PFSK-1 (cell line): ENCODE data around the gene ADGRL4.

Experiments
- FOXP2 ChIP-seq: optimal IDR thresholded peaks from 2 replicates; pipeline ENCODE3; 2011; ENCODE audit warnings: borderline replicate concordance, control low read depth, inconsistent platforms; ENCODE audit not compliant: insufficient read depth; ENCODE audit errors: extremely low read length, extremely low read depth
- POLR2AphosphoS5 ChIP-seq: IDR thresholded peaks from 2 replicates; pipeline ENCODE4 v1.6.1; 2012; ENCODE audit warnings: low read depth, mild to moderate bottlenecking, control low read depth, low read length, moderate library complexity
- SIN3A ChIP-seq: IDR thresholded peaks from 2 replicates; pipeline ENCODE4 v1.6.1; 2012; ENCODE audit warnings: mild to moderate bottlenecking, low read length, moderate library complexity, borderline replicate concordance; ENCODE audit not compliant: insufficient read depth
- TAF1 ChIP-seq: IDR thresholded peaks from 2 replicates; pipeline ENCODE4 v1.6.1; 2012; ENCODE audit warnings: low read length, control low read depth, borderline replicate concordance; ENCODE audit not compliant: insufficient read depth
- TF ChIP-seq, protein P1 (sequence below), 2 experiments: IDR thresholded peaks; 2 replicates each; pipeline versions ENCODE4 v1.6.1 to v1.8.0; 2011 to 2012; ENCODE audit warnings: low read depth in 2 of 2, low read length in 2 of 2, control low read depth in 1 of 2, inconsistent platforms in 1 of 2, mild to moderate bottlenecking in 1 of 2, moderate library complexity in 1 of 2; ENCODE audit not compliant: insufficient read depth in 1 of 2

The ADGRL4 gene

GRCh38 chr1:79042539-79042938 lies 36.0 kb upstream of the ADGRL4 start:
- no peak for TF ChIP-seq TAF1
- TF ChIP-seq SIN3A = no peak
- TF ChIP-seq, protein P1, sequence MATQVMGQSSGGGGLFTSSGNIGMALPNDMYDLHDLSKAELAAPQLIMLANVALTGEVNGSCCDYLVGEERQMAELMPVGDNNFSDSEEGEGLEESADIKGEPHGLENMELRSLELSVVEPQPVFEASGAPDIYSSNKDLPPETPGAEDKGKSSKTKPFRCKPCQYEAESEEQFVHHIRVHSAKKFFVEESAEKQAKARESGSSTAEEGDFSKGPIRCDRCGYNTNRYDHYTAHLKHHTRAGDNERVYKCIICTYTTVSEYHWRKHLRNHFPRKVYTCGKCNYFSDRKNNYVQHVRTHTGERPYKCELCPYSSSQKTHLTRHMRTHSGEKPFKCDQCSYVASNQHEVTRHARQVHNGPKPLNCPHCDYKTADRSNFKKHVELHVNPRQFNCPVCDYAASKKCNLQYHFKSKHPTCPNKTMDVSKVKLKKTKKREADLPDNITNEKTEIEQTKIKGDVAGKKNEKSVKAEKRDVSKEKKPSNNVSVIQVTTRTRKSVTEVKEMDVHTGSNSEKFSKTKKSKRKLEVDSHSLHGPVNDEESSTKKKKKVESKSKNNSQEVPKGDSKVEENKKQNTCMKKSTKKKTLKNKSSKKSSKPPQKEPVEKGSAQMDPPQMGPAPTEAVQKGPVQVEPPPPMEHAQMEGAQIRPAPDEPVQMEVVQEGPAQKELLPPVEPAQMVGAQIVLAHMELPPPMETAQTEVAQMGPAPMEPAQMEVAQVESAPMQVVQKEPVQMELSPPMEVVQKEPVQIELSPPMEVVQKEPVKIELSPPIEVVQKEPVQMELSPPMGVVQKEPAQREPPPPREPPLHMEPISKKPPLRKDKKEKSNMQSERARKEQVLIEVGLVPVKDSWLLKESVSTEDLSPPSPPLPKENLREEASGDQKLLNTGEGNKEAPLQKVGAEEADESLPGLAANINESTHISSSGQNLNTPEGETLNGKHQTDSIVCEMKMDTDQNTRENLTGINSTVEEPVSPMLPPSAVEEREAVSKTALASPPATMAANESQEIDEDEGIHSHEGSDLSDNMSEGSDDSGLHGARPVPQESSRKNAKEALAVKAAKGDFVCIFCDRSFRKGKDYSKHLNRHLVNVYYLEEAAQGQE (IDR thresholded peaks at IDR 0.05; ENCODE audit: insufficient read depth in 1 of 2, low read depth in 2 of 2, low read length in 2 of 2) = no peak

DNA sequence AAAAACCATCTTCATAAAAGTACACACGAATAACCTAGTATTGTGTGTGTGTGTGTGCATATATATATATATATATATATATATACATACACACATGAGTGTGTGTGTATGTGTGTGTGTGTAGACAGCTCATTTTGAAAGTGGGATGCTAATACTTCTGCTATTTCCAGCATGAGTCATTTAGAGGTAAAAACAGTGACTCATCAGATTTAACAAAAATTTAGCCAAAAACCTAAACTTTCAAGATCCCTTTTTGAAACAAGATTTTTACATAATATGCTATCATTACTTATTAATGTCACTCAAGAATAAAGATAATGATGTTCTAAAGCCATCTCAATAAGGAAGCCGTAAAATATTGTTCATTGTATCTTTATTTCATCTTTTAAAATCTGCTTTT lies 35.6 kb upstream of the ADGRL4 start:
- TF ChIP-seq SIN3A (no peak), FOXP2 (no peak)

- TF ChIP-seq FOXP2 = no peak
These were observed 35.1 kb upstream of the ADGRL4 start for GRCh38 chr1:79041666-79042065.

DNA sequence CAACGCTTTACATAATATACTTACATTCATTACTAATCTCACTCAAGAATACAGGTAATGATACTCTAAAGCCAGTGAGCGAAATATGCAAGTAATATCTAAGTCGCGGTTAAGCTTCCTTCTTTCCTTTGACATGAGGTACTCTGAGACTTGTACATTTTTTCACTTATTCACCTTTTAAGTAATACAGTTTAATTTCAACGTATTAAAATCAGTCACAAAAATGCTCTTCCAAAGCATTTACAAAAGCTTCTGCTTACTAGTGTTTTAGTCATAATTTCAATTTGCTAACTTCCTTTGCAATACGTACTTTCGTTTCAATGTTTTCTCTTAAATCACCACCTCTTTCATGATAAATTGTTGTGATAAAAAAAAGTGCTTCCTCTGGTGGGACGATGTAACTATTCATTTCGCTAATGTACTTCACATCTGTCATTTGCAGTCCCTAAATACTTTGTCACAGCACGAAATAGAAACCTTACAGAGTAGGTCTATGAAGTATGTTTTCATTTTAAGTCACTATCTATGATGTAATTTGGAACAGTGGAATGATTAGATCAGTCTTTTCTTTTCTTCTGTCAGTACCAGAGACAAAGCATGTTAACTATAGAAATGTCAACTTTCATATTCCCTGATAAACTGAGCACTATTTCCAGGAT lies 34.0 kb upstream of the ADGRL4 start:
- TF ChIP-seq FOXP2 = no peak

DNA sequence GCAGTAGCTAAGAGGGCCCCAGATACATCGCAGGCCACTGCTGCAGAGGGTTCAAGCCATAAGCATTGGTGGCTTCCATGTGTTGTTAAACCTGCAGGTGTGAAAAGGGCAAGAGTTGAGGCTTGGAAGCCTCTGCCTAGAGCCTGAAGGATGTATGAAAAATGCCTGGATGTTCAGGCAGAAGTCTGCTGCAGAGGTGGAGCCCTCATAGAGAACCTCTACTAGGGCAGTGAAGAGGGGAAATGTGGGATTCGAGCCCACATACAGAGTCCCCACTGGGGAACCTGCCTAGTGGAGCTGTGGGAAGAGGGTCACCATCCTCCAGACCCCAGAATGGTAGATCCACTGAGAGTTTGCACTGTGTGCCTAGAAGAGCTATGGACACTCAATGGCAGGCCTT lies 30.6 kb upstream of the ADGRL4 start:
- TF ChIP-seq, protein P1 (IDR thresholded peaks at IDR 0.05; ENCODE audit: insufficient read depth in 1 of 2, low read depth in 2 of 2, low read length in 2 of 2) = no peak
- TF ChIP-seq TAF1 (no peak), POLR2AphosphoS5 (no peak), FOXP2 (no peak), SIN3A (no peak)

- TF ChIP-seq SIN3A = no peak
- TF ChIP-seq TAF1 = no peak
- no peak for TF ChIP-seq POLR2AphosphoS5
- TF ChIP-seq, protein P1 (IDR thresholded peaks at IDR 0.05; ENCODE audit: insufficient read depth in 1 of 2, low read depth in 2 of 2, low read length in 2 of 2) = no peak
- TF ChIP-seq FOXP2 = no peak
These were observed 6.0 kb upstream of the ADGRL4 start for GRCh38 chr1:79012500-79012899.

DNA sequence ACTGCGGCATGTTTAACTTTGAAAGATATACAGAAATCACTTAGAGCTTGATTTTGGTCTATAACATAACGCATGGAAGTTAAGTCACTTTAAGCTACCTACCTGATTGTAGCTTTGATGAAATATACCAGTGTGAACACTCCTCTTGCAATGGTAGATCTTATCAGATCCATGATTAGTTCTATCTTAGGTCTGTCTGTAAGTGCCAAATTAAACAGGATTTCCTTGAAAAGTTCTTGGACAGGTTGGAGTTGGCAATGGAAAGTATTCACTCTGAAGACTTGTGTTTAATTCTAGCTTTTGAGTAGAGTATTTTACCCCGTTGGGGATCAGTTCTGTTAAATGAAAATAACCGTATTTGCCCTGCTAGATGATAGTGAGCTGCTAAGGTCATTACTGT lies 4.1 kb upstream of the ADGRL4 start:
- TF ChIP-seq FOXP2 (no peak), POLR2AphosphoS5 (no peak), TAF1 (no peak), SIN3A (no peak)
- TF ChIP-seq, protein P1 (IDR thresholded peaks at IDR 0.05; ENCODE audit: insufficient read depth in 1 of 2, low read depth in 2 of 2, low read length in 2 of 2) = no peak
